Superior temporal gyrus (tissue), 1 donor: ENCODE data around the gene KLK4.
"Not testable (repeated sequence)": the region's sequence is repeated elsewhere in the genome, so short reads cannot be mapped to it uniquely, and the experiment has no call there.

ENCODE experiments used
- DNase-seq: peaks from one replicate; pipeline ENCODE4 v3.0.0-alpha.2; 2016; ENCODE audit errors: extremely low spot score

KLK4 gene

GRCh38 chr19:50912727-50913716, 1.8 kb upstream of the KLK4 start:
- no peak for DNase-seq

- no peak for DNase-seq
These were observed 956 bp upstream of the KLK4 start for GRCh38 chr19:50912102-50912599.

- DNase-seq = no peak
These were observed 473 bp downstream of the KLK4 start for GRCh38 chr19:50910722-50911121.

GRCh38 chr19:50909240-50910070, 1.7 kb downstream of the KLK4 start:
- DNase-seq = no peak

DNA sequence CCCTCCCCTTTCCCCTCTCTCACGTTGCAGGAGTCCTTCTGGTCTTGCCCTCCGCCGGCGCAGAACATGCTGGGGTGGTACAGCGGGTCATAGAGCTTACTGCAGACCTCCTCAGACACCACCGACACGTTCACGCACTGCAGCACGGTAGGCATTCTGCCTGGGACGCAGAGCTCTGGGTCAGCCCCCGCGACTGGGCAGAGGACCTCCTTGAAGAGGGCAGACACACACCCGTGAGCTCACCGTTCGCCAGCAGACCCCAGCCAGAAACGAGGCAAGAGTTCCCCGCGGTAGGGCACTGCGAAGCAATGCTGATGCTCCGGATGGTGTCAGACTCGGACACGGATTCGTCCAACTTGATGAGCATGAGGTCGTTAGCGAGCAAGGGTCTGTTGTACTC, 2.9 kb downstream of the KLK4 start:
- no peak for DNase-seq

DNA sequence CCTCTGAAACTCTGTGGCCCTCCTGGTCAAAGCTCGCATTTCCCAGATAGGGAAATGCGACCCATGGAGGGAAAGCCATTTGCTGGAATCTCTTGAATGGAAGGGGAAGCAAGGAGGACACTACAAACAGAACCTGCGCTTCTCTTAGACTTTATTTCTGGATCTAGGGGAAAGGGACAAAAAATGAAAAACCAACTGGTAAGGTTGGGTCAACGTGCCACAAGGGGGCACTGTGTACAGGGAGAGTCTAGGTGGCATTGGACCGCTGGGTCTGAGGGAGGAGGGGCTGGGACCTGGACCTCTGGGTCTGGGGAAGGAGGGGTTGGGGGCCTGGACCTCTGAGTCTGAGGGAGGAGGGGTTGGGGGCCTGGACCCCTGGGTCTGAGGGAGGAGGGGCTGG, 5.0 kb downstream of the KLK4 start:
- peak; percentile 12 for DNase-seq

GRCh38 chr19:50902640-50903039, 8.6 kb downstream of the KLK4 start:
- DNase-seq = no peak

DNA sequence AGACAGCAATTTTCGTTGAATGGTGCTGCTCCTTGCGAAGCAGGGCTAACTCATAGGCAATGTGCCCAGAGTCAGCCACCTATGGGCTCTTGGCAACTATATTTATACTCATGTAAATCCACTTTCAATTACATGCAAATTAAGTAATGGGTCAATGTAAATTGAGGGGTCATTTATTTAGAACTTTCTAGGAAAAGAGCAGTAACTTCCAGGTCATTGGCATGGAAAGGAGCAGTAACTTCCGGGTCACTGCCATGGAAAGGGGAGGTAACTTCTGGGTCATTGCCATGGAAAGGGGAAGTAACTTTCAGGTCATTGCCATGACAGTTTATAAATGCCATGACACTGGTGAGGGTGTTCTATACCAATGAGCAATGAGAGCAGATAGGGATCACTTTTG, 11.6 kb downstream of the KLK4 start:
- DNase-seq = no peak

DNA sequence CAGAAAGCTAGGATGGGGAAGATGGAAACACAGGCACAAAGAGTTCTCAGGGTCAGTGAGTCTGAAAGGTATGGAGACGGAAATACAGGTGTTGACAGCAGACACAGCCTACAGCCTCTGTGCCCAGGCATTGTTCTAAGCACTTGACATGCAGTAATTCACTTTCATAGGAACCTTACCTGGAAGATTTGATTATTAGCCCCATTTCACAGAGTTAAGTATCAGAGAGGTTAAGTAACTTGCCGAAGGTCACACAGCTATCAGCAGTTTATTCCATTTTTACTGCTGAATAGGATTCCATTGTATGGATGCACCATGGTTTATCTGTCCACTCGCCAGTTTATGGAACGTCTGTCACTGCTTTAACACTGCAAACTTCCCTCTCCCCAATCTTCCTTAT, 13.2 kb downstream of the KLK4 start:
- DNase-seq = no peak

GRCh38 chr19:50897612-50898011, 13.6 kb downstream of the KLK4 start:
- DNase-seq = no peak

DNA sequence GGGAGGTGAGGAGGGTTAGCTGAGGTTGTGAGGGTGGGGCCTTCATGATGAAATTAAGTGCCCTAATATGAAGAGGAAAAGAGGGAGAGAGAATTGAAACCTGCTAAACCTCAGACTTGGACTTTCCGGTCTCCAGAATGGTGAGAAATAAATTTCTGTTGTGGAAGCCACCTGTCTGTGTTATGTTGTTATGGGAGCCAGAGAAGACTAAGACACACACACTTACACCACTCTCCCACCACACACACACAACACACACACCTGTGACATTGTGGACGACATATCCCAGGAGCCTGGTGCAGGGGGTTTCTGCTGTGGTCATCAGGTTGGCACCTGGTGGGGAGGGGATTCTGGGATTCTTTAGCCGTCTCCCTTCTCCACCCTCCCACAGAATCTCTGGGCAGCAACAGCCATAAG, 14.0 kb downstream of the KLK4 start:
- DNase-seq = no peak

GRCh38 chr19:50896591-50897190, 14.5 kb downstream of the KLK4 start:
- no peak for DNase-seq

GRCh38 chr19:50896089-50896590, 15.1 kb downstream of the KLK4 start:
- DNase-seq = not testable (repeated sequence)

GRCh38 chr19:50894478-50895356, 16.5 kb downstream of the KLK4 start:
- no peak for DNase-seq

- DNase-seq = no peak
These were observed 18.0 kb downstream of the KLK4 start for GRCh38 chr19:50893047-50893736.

GRCh38 chr19:50891253-50891625, 20.0 kb downstream of the KLK4 start:
- DNase-seq = no peak

DNA sequence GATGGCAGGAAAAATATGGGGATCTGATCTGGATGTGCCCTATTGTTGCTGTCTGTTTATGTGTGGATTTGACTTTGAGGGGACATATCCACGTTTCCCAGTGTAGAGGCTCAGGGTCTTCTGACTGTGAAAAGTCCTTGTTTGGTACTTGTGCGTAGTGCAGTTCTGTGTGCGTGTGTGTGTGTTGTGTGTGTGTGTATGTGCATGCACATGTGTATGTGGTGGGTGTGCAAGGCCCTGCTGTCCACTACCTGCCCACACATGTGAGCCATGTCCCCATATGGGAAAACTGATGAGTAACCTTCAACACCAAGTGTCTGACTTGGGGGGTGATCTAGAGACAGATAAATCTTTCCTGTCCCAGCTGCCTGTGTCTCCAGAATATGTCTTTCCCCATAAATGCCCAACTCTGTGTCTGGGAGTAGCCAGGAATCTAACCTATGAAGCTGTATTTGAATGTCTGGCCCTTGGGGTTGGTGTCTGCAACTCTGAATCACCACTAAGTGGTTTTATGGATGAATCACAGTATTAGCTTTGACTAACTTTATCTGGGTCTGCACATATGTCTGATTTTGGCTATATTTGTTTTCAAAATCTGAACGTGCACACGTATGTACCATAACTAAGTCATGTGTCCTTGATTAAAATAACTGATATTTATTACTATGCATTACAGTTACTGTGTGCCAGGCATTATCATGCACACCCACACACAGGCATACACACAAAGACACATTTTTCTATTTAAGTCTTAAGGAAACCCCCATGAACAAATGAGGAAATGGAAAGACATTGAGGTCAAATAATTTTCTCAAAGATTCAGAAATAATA, 20.6 kb downstream of the KLK4 start:
- DNase-seq = no peak

DNA sequence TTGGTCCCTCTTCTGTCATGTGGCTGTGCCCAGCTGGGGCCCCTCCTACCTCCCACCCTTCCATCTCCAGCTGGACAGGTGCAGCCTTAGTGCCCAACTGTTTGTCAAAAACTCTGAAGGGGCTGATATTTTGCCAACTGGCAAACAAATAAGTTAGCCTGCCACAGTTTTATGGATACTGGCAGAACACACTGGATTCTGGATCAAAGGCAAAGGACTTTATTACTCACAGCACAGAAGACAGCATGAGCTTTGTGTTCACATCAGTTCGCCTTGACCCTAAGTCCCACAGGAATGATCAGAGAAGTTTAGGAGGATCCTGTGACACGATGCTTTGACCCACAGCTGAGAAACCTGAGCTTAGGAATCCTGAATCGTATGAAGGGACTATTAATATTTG, 21.6 kb downstream of the KLK4 start:
- no peak for DNase-seq

- DNase-seq = no peak
These were observed 29.0 kb downstream of the KLK4 start for GRCh38 chr19:50882188-50882587.
